Smooth muscle cell (in vitro differentiated cells): Measurements from ENCODE around the gene LEUTX. TPM values are rescaled to one million over a fixed set of nuclear protein-coding genes. Genes with fewer than 3 reads are reported as not detected.

Experiments used
- DNase-seq: peaks from one replicate; lab custom pipeline; 2025; ENCODE audit not compliant: unreplicated experiment; lab: John Stamatoyannopoulos, UW
- H2AFZ ChIP-seq: fragments of 200-600 bp; sonication (generic); 2 replicates; pipeline ENCODE4 v1.6.0; 2016; ENCODE audit warnings: antibody characterized with exemption, low read depth, mild to moderate bottlenecking
- H3F3A ChIP-seq: fragments of 200-600 bp; sonication (generic); 2 replicates; pipeline ENCODE4 v1.6.0; 2017; ENCODE audit warnings: antibody characterized with exemption, low read depth
- H3K27ac ChIP-seq: fragments of 200-600 bp; sonication (generic); 2 replicates; pipeline ENCODE4 v1.5.1; 2016; ENCODE audit warnings: low read depth, mild to moderate bottlenecking
- H3K27me3 ChIP-seq: fragments of 200-600 bp; sonication (generic); 2 replicates; pipeline ENCODE4 v1.6.1; 2016; ENCODE audit warnings: low read depth, mild to moderate bottlenecking
- H3K36me3 ChIP-seq: fragments of 200-600 bp; sonication (generic); 2 replicates; pipeline ENCODE4 v1.5.1; 2016; ENCODE audit warnings: low read depth
- H3K4me1 ChIP-seq: fragments of 200-600 bp; sonication (generic); 2 replicates; pipeline ENCODE4 v1.5.1; 2016; ENCODE audit warnings: low read depth
- H3K4me2 ChIP-seq: fragments of 200-600 bp; sonication (generic); 2 replicates; pipeline ENCODE4 v1.6.0; 2016; ENCODE audit warnings: mild to moderate bottlenecking
- H3K4me3 ChIP-seq: fragments of 200-600 bp; sonication (generic); 2 replicates; pipeline ENCODE4 v1.5.1; 2016; ENCODE audit warnings: mild to moderate bottlenecking
- H3K79me2 ChIP-seq: fragments of 200-600 bp; sonication (generic); 2 replicates; pipeline ENCODE4 v1.6.0; 2016; ENCODE audit warnings: low read depth, mild to moderate bottlenecking
- H3K9ac ChIP-seq: fragments of 200-600 bp; sonication (generic); 2 replicates; pipeline ENCODE4 v1.6.0; 2016; ENCODE audit warnings: low read depth
- H3K9me3 ChIP-seq: fragments of 200-600 bp; sonication (generic); replicated peaks from 2 replicates; pipeline ENCODE4 v1.5.1; 2016; ENCODE audit warnings: low read depth
- H4K20me1 ChIP-seq: fragments of 200-600 bp; sonication (generic); 2 replicates; pipeline ENCODE4 v1.6.0; 2016; ENCODE audit warnings: low read depth
- CTCF ChIP-seq: fragments of 200-600 bp; sonication (generic); IDR thresholded peaks from 2 replicates; pipeline ENCODE4 v1.5.1; 2017; ENCODE audit warnings: borderline replicate concordance, mild to moderate bottlenecking, antibody characterized with exemption; ENCODE audit not compliant: insufficient read depth, poor library complexity, severe bottlenecking
- WGBS: methylation state at CpG from one replicate; pipeline ENCODE4 v1.1.7; 2016; ENCODE audit warnings: low lambda C conversion rate; 5-methylcytosine and 5-hydroxymethylcytosine counted together
- polyA plus RNA-seq: library from polyadenylated mRNA; unstranded; fragments of >200 nt; fragmentation: Nextera tagmentation; extraction: Ambion mirVana; gene quantifications from 2 replicates; pipeline ENCODE4 v1.2.1, GENCODE V29; 2016
- total RNA-seq: library from RNA; depleted of rRNA; stranded (reverse); fragments of >200 nt; gene quantifications from 2 replicates; pipeline ENCODE4 v1.2.3, GENCODE V29; 2014

LEUTX gene
- total and polyA plus RNA-seq, 2 experiments from 2014 or later: not detected

- no peaks in the 10 kb centered on the region for H4K20me1 ChIP-seq
- no peak for TF ChIP-seq CTCF
- H3K9ac ChIP-seq: no peak overlapping the region
- H3K4me1 ChIP-seq: no peaks in the 10 kb centered on the region
- no peaks in the 10 kb centered on the region for H3K36me3 ChIP-seq
- no peak for DNase-seq
- H3F3A ChIP-seq: no peaks in the 10 kb centered on the region
- H3K4me3 ChIP-seq: no peak overlapping the region
- H3K79me2 ChIP-seq: no peaks in the 10 kb centered on the region
- no peaks in the 10 kb centered on the region for H3K9me3 ChIP-seq
- H3K27me3 ChIP-seq: peaks cover 3% of the 10 kb centered on the region
- no peak overlapping the region for H2AFZ ChIP-seq
- WGBS: 71% methylated on average over 3 of the region's 3 CpGs
- H3K27ac ChIP-seq: no peak overlapping the region
- H3K4me2 ChIP-seq: no peak overlapping the region
Measured at GRCh38 chr19:39738814-39739213, 39.8 kb upstream of the LEUTX start.

GRCh38 chr19:39740395-39740794 is 38.3 kb upstream of the LEUTX start:
- no peak for DNase-seq
- Histone ChIP-seq H2AFZ (no peak overlapping the region), H3K4me1 (no peaks in the 10 kb centered on the region), H3K79me2 (no peaks in the 10 kb centered on the region), H3K27me3 (peaks cover 3% of the 10 kb centered on the region), H3K36me3 (no peaks in the 10 kb centered on the region), H3K9ac (no peak overlapping the region), H3K4me3 (no peak overlapping the region), H3K27ac (no peak overlapping the region), H3K4me2 (no peak overlapping the region), H3F3A (no peaks in the 10 kb centered on the region), H3K9me3 (no peaks in the 10 kb centered on the region), H4K20me1 (no peaks in the 10 kb centered on the region)
- WGBS: 88% methylated on average over 1 of the region's 1 CpG
- TF ChIP-seq CTCF: no peak

- Histone ChIP-seq H2AFZ (no peak overlapping the region), H4K20me1 (no peaks in the 10 kb centered on the region), H3K36me3 (no peaks in the 10 kb centered on the region), H3K4me1 (no peaks in the 10 kb centered on the region), H3F3A (no peaks in the 10 kb centered on the region), H3K27ac (no peak overlapping the region), H3K4me2 (no peak overlapping the region), H3K9me3 (no peaks in the 10 kb centered on the region), H3K4me3 (no peak overlapping the region), H3K79me2 (no peaks in the 10 kb centered on the region), H3K9ac (no peak overlapping the region), H3K27me3 (no peaks in the 10 kb centered on the region)
- 72% methylated on average over 3 of the region's 3 CpGs for WGBS
- no peak for DNase-seq
- no peak for TF ChIP-seq CTCF
Measured at GRCh38 chr19:39745643-39746042, 33.0 kb upstream of the LEUTX start.

GRCh38 chr19:39746836-39747529 is 31.7 kb upstream of the LEUTX start:
- no peaks in the 10 kb centered on the region for H4K20me1 ChIP-seq
- WGBS: 74% methylated on average over 4 of the region's 4 CpGs
- no peaks in the 10 kb centered on the region for H3K4me1 ChIP-seq
- DNase-seq: no peak
- H3K4me2 ChIP-seq: no peak overlapping the region
- H3K79me2 ChIP-seq: no peaks in the 10 kb centered on the region
- H3K9ac ChIP-seq: no peak overlapping the region
- no peak overlapping the region for H2AFZ ChIP-seq
- H3K27ac ChIP-seq: no peak overlapping the region
- no peak for TF ChIP-seq CTCF
- H3K4me3 ChIP-seq: no peak overlapping the region
- H3K36me3 ChIP-seq: no peaks in the 10 kb centered on the region
- H3K27me3 ChIP-seq: no peaks in the 10 kb centered on the region
- no peaks in the 10 kb centered on the region for H3F3A ChIP-seq
- H3K9me3 ChIP-seq: no peaks in the 10 kb centered on the region
